Hepatocyte (in vitro differentiated cells): ENCODE data around the gene APOOL.

Source experiments
- EZH2phosphoT487 ChIP-seq: fragments of 200-600 bp; sonication (generic); IDR thresholded peaks from one replicate; pipeline ENCODE4 v1.6.1; 2018; ENCODE audit warnings: antibody characterized with exemption, mild to moderate bottlenecking, low read depth, moderate library complexity; ENCODE audit not compliant: unreplicated experiment, severe bottlenecking
- TF ChIP-seq, protein P1 (sequence below): fragments of 200-600 bp; sonication (generic); IDR thresholded peaks from 2 replicates; pipeline ENCODE4 v1.5.1; 2016; ENCODE audit warnings: antibody characterized with exemption, mild to moderate bottlenecking; ENCODE audit not compliant: poor library complexity

DNA sequence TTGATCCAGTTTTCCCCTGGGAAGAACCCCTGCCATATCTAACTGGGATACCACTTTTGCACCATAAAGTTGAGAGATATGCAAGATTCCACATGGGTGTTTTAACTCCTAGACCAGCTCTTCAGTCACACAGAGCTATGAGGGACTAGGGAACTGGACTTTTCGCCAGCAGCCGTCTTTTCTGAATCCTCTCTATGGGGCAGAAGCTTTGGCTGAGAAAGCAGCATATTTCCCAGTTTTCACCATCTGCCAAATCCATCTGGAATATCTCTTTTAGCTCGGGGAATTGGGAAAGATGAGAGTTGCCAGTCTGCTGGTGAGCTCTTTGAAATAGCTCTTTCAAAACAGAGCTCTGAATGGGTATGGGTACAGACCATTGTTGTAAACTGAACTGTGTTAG, 20.9 kb downstream of the APOOL start:
- TF ChIP-seq, protein P1, sequence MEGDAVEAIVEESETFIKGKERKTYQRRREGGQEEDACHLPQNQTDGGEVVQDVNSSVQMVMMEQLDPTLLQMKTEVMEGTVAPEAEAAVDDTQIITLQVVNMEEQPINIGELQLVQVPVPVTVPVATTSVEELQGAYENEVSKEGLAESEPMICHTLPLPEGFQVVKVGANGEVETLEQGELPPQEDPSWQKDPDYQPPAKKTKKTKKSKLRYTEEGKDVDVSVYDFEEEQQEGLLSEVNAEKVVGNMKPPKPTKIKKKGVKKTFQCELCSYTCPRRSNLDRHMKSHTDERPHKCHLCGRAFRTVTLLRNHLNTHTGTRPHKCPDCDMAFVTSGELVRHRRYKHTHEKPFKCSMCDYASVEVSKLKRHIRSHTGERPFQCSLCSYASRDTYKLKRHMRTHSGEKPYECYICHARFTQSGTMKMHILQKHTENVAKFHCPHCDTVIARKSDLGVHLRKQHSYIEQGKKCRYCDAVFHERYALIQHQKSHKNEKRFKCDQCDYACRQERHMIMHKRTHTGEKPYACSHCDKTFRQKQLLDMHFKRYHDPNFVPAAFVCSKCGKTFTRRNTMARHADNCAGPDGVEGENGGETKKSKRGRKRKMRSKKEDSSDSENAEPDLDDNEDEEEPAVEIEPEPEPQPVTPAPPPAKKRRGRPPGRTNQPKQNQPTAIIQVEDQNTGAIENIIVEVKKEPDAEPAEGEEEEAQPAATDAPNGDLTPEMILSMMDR: no peak
- no peak for TF ChIP-seq EZH2phosphoT487
